ENCODE results near the gene CFAP74. TPM values are rescaled to one million over a fixed set of nuclear protein-coding genes. Genes with fewer than 3 reads are reported as not detected.

Gene CFAP74
- total RNA-seq, 2 experiments from 2014 or later: not detected

DNA sequence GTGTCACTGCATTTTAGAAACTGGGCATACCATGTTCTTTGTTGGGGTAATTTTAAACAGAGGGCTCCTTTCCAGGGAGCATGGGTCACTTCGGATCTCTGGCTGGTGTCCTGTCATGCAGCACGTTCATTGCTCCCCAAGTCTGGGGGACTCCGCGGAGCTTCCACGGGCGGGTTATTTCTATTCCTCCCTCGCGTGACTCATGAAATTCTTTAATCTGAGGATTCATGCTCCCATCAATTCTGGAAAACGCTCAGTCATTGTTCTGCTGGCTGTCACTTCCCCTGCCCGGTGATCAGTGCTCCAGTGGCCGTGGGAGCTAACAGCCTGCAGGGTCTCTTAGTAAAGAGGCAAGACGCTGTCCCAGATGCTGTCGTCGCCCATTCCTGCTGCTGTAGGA is 28.1 kb downstream of the CFAP74 start:
- CTCF ChIA-PET: interaction anchor here (0.5 kb wide), 1 partner anchor 111 kb away, joined by 3 read pairs; no protein-coding TSS in a partner anchor

DNA sequence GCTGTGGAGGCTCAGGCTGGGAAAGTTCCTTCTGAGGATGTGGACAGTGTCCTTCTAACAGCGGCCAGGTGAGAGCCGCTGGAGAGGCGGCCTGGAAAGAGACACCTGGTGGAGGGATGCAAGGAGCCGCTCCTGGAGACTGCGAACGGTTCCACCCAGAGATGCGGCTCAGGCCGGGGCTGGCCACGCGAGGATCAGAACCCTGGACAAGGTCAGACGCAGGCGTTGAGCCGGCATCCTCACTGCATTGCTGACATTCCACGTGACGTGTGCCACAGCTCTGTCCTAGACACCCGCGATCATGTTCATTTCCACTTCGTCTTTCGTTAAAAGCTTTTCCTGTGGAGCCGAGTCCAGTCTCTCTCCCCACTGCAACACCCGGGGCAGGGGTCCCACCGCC is 28.8 kb downstream of the CFAP74 start:
- POLR2A ChIA-PET: no interaction called here

More for the DNA sequence above, 28.1 kb downstream of the CFAP74 start:
- POLR2A ChIA-PET: no interaction called here

DNA sequence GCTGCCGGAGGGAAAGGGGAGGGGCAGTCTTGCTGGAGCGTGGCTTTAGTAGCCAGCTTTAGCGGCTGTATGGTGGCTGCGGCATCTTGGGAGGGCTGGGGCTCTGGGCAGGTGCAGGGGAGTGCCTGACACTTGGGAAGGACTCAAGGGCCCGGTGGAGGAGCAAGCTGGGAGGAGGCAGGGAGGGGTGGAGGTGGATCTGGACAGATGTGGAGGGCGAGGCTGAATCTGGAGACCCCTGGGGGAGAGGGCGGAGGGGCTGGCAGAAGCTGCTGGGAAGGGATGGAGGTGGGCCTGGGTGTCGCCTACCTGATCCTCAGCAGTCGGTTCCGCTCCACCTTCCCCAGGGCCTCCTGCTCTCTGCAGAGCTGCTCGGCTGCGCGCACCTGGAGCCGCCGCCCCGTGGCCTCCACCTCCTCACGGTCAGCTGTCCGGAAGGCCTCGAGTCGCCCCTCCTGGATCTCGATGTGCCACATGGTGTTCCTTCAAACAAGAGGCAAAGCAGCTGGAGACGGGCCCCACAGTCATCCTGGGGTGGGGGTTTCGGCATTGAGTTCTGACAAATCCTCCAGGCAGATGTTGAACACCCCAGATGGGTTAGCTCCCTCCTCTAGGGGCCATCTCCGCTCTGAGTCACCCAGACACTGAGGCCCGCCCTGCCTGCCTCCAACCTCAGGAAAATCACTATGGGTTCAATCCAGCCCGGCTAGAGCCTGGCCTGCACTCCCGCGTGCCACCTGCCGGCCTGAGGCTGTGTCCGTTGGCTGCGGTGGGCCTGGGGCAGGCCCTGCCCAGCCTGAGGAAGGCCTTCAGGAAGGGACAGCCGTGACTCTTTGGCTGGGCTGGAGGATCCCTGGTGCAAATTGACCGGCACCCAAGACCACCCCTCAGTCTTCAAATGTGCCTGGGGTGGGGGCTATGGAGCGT is 29.6 kb downstream of the CFAP74 start:
- CTCF ChIA-PET: no interaction called here
- POLR2A ChIA-PET: no interaction called here

More for the DNA sequence above, 28.8 kb downstream of the CFAP74 start:
- CTCF ChIA-PET: interaction anchor here (0.5 kb wide), 1 partner anchor 111 kb away, joined by 3 read pairs; no protein-coding TSS in a partner anchor

DNA sequence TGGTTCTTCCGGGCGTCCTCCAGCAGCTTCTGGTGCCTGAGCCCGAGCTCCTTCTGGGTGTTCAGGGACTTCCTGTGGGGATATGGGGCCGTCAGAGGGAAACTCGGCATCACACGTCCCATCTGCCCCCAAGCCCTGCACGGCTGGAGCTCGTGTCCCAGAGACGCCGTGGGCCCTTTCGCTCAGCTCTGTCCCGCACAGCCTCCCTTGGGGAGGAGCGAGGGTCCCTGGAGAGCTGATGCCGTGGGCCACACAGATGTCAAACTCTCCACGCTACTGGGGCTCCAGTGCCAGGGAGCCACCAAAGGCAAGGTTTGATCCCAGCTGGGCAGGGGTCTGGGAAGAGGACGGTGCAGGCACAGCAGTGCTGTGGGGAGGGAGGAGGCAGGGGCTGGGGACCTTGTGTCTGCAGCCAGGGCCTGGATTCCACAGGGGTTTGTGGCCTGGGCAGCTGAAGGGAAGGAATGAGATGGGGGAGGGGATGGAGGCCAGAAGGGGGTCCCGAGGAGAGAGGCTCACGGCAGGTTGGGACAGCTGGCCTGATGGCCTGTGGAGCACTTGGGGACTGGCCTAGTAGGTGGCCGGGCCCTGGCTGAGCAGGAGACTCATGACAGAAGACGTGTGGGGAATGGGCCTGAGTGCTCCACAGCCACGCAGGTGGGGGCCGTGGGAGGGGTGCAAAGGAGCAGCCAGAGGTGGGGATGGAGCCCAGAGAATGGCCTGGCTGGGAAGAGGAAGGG is 30.4 kb downstream of the CFAP74 start:
- ChIA-PET CTCF (no interaction called here), POLR2A (no interaction called here)

GRCh38 chr1:1971688-1972087 is 31.9 kb downstream of the CFAP74 start:
- POLR2A ChIA-PET: no interaction called here

DNA sequence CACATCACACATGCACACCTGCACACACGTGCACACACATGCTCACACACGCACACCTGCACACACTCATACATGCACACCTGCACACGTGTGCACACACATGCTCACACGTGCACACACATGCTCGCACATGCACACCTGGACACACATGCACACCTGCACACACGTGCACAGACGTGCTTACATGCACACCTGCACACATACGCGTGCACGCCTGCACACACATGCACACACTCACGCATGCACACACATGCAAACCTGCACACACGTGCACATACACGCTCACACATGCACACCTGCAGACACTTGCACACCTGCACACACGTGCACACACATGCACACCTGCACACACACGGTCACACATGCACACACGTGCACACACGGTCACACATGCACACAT is 32.6 kb downstream of the CFAP74 start:
- ChIA-PET CTCF (no interaction called here), POLR2A (no interaction called here)

More at GRCh38 chr1:1971688-1972087, 31.9 kb downstream of the CFAP74 start:
- CTCF ChIA-PET: no interaction called here

DNA sequence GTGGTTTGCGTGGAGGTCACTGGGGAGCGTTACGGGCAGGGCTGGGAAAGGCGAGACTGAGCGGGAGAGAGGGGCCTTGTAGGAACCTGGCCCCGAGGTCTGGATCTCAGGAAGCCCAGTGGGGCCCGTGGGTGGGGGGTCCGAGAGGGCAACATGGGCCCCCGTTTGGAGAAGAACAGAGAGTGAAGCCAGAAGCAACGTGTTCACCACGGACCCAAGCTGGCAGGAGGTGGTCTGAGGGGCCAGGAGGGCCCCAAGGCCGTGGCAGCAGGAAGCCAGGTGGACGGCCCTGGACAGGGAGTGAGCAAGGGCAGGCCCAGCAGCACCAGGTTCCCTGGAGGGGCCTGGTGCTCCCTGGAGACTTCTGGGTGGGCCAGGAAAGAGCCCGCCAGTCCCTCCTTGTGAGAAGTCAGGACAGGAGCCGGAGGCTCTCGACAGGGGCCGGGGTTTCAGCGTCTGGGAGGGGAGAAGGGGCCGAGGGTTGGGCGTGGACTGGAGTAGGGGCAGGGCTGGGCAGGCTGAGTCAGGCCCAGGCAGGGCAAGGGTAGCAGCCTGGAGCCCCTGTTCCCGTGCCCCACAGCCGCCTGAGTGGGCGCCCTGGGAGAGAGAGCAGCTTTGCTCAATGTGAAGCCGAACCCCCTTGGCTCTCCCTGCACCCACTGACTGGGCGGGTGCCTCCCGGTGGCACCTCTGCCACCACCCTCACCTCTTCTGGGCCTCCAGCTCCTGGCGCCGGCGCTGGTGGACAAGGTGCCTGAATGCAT is 33.5 kb downstream of the CFAP74 start:
- CTCF ChIA-PET: no interaction called here
- POLR2A ChIA-PET: no interaction called here

DNA sequence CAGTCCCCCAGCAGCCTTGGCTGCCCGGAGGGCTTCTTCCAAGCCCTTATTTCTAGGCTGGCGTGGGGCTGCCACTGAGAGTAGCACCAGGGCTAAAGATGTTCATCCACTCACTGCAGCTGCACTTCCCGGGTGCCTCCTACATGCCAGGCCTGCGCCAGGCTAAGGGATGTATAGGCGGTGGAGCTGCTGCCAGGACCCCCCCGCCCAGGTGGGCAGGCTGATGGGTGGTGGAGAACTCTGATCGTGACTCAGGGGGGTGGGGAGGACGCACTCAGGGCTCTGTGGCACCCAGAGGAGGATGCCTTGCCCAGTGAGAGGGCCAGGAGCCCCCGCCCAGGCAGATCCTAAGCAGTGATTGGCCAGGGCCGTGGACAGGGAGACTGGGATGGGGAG is 34.1 kb downstream of the CFAP74 start:
- ChIA-PET POLR2A (no interaction called here), CTCF (no interaction called here)

DNA sequence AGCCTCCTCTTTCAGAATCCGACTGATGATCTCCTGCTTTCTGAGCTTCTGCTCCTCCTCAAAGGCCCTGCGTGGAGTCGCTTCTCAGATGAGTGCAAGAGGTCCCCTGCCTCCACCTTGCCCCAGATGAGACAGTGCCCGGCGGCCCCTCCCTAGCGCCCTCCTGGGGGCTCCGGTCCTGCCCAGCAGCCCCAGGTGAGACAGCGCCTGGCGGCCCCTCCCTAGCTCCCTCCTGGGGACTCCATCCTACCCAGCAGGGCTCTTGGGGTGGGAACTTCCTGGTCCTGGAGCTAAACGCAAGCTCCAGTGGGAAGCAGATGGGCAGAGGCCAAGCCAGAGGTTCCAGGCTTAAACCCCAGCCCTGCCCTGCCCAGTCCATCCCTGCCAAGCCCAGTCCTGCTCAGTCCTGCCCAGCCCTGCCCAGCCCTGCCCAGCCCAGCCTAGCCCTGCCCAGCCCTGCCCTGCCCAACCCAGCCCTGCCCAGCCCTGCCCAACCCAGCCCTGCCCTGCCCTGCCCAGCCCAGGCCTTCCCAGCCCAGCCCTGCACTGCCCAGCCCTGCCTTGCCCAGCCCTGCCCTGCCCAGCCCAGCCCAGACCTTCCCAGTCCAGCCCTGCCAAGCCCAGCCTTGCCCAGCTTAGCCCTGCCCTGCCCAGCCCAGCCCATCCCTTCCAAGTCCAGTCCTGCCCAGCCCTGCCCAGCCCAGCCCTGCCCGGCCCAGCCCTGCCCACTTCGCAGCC is 34.6 kb downstream of the CFAP74 start:
- ChIA-PET CTCF (interaction anchor here (1.0 kb wide), 1 partner anchor 9 kb away, joined by 3 read pairs; no protein-coding TSS in a partner anchor), POLR2A (no interaction called here)

DNA sequence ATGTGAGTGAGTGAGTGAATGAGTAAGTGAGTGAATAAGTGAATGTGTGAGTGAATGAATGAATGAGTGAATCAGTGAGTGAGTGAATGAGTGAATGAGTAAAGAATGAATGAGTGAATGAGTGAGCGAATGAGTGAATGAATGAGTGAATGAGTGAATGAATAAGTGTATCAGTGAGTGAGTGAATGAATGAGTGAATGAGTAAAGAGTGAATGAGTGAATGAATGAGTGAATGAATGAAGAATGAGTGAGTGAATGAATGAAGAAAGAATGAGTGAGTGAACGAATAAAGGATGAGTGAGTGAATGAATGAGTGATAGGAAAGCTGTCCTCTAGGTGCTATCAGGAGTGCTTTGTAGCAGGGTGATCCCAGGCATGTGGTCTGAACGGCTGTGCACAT is 35.7 kb downstream of the CFAP74 start:
- ChIA-PET POLR2A (no interaction called here), CTCF (no interaction called here)

DNA sequence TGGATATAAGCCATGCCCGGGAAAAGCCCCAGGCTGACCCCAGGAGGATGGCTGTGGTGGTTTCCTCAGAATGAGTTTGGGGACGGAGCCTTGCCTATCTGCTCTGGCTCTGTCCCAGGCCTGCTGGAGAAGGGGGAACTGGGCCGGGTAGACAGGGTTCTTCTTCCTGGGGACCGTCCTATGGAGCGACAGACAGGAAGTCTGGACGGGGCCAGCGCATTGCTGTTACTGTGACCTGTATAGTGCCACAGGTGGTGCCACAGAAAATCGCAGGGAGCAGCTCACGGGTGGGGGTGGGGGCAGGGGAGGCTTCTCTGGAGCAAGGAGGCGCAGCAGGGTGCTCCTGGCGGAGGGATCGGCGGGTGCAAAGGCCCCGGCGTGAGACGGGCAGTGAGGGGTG is 36.4 kb downstream of the CFAP74 start:
- POLR2A ChIA-PET: no interaction called here
- CTCF ChIA-PET: no interaction called here

DNA sequence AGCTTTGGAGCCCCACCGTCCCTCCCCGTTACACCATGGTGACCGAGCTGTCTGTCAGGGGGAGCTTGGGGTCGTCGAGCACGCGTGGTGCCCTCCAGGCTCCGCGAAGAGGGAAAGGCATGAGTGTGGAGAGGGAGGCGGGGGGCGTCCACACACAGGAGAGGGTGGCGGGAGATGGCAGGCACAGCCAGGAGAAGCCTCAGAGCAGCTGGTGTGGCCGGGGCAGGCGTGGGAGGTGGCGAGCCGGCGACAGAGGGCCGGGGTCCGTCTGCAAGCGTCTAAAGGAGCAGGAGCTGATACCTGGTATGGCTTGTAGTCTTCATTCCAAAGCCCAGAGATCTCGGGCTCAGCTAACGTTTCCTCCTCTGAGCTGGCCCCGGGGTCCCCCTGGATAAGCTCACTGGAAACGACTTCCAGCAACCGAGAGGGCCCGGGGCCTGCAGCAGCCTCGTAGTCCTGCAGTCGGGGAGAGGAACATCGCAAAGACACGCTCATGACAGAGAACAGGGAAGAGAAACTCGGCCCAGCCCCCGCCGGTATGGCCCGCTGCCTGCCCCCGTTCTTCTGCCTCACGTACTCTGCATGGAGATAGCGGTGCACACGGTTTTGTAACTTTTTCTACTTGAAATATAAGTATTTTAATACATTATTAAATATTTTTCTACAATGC is 37.4 kb downstream of the CFAP74 start:
- POLR2A ChIA-PET: no interaction called here
- CTCF ChIA-PET: interaction anchor here (0.7 kb wide), 1 partner anchor 8 kb away, joined by 3 read pairs; no protein-coding TSS in a partner anchor

GRCh38 chr1:1965546-1965945 is 38.0 kb downstream of the CFAP74 start:
- POLR2A ChIA-PET: no interaction called here

DNA sequence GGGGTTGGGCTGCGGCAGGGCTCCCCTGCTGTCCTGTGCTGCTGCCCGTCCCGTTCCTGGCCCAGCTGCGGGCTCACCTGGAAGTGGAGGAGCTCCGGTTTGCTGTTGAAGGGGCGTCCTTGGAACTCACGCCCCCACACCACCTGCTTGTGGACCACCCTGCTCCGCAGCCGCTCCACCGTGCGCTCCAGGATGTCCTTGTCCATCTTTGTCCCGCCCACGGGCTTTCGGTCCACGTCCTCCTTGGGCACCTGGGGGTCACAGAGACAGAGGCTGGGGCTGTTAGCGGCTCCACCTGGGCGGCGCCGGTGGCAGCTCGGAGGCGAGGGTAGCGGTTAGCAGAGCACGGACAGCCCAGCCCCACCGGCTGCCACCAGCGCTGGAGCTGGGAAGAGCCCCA is 38.8 kb downstream of the CFAP74 start:
- ChIA-PET POLR2A (no interaction called here), CTCF (no interaction called here)

More at GRCh38 chr1:1965546-1965945, 38.0 kb downstream of the CFAP74 start:
- CTCF ChIA-PET: no interaction called here

DNA sequence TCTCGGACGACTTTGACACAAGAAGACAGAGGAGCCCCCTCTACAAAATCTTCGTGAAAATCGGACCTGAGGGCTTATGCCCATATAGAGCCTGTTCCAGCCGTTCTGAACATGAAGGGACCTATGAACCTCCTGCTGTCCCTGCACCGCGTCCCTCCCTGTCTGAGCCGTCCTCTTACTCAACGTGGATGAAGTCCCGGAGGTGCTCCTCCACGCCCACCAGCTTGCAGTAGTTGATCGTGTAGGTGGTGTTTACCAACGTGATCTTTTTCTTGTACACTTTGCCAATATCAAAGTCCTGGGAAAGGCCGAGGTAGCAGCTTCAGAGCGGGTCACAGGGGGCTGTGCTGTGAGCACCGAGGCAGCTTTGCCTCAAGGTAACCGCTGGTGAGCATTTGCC is 40.0 kb downstream of the CFAP74 start:
- CTCF ChIA-PET: no interaction called here
- POLR2A ChIA-PET: no interaction called here

GRCh38 chr1:1962752-1963151 is 40.8 kb downstream of the CFAP74 start:
- ChIA-PET CTCF (interaction anchor here (0.6 kb wide), 1 partner anchor 161 kb away, joined by 3 read pairs; no protein-coding TSS in a partner anchor), POLR2A (no interaction called here)

GRCh38 chr1:1960480-1961196 is 42.9 kb downstream of the CFAP74 start:
- POLR2A ChIA-PET: no interaction called here
- CTCF ChIA-PET: interaction anchor here (0.6 to 2.9 kb wide), 6 partner anchors 8 to 96 kb away, joined by 3 to 24 read pairs (median 4); no protein-coding TSS in a partner anchor

DNA sequence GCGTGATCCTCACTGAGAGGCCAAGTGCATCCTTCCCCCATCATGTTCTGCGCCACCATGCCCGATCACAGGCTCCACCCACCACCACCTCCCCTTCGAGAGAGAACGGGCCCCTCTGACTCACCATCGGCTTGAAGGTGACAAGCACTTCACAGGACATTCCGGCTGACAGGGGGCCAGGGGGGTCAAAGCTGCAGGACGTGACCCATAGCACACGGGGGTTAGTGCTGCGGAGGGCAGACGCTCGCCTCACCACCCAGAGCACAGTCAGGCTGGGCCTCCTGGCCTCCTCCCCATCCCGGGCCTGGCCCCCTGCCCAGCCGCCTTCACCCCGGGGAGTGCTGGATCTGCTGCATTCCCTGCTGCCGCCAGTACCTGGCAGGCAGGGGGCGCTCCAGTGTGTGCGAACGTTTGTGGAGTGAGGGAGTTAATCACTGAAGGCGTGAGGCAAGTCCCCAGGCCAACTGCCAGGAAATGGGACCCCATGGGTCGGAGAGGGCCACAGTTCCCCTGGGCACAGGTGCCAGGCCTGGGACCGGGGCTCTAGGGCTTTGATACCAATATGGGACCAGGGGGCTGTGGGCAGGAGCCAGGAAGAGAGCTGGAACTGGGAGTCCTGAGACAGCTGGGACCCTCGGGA is 43.6 kb downstream of the CFAP74 start:
- ChIA-PET CTCF (interaction anchor here (0.8 to 2.9 kb wide), 5 partner anchors 9 to 89 kb away, joined by 3 to 24 read pairs (median 3); no protein-coding TSS in a partner anchor), POLR2A (no interaction called here)

Data from activated CD8-positive, alpha-beta memory T cell treated with anti-CD3 and anti-CD28 coated beads for 36 hours (primary cell).